Neural progenitor cell (in vitro differentiated cells): Measurements from ENCODE around the gene RPTOR. TPM values are rescaled to one million over a fixed set of nuclear protein-coding genes. Genes with fewer than 3 reads are reported as not detected.
A peak's percentile ranks its signal among the peaks of the same experiment; 100 is the strongest.

Experiments
- DNase-seq: peaks from one replicate; pipeline ENCODE4 v3.0.0-alpha.2; 2016; ENCODE audit warnings: low spot score
- H2AFZ ChIP-seq: fragments of 200-600 bp; sonication (generic); replicated peaks from 2 replicates; pipeline ENCODE4 v1.6.1; 2016; ENCODE audit warnings: antibody characterized with exemption
- H3F3A ChIP-seq: fragments of 200-600 bp; sonication (generic); 2 replicates; pipeline ENCODE4 v1.6.1; 2016; ENCODE audit warnings: antibody characterized with exemption, low read depth
- H3K27ac ChIP-seq: fragments of 200-600 bp; sonication (generic); 2 replicates; pipeline ENCODE4 v1.5.1; 2016; ENCODE audit warnings: mild to moderate bottlenecking
- H3K27me3 ChIP-seq: fragments of 200-600 bp; sonication (generic); 2 replicates; pipeline ENCODE4 v1.6.1; 2016; ENCODE audit warnings: mild to moderate bottlenecking, moderate library complexity
- H3K36me3 ChIP-seq: fragments of 200-600 bp; sonication (generic); 2 replicates; pipeline ENCODE4 v1.5.1; 2016
- H3K4me1 ChIP-seq: fragments of 200-600 bp; sonication (generic); 2 replicates; pipeline ENCODE4 v1.6.1; 2016; ENCODE audit warnings: mixed run types
- H3K4me2 ChIP-seq: fragments of 200-600 bp; sonication (generic); 2 replicates; pipeline ENCODE4 v1.6.1; 2016
- H3K4me3 ChIP-seq: fragments of 200-600 bp; sonication (generic); 2 replicates; pipeline ENCODE4 v1.5.1; 2016
- H3K79me2 ChIP-seq: fragments of 200-600 bp; sonication (generic); 2 replicates; pipeline ENCODE4 v1.6.1; 2016; ENCODE audit warnings: low read depth
- H3K9ac ChIP-seq: fragments of 200-600 bp; sonication (generic); 2 replicates; pipeline ENCODE4 v1.6.1; 2016
- H3K9me3 ChIP-seq: fragments of 200-600 bp; sonication (generic); 2 replicates; pipeline ENCODE4 v1.5.1; 2016; ENCODE audit warnings: low read depth
- H4K20me1 ChIP-seq: fragments of 200-600 bp; sonication (generic); 2 replicates; pipeline ENCODE4 v1.6.1; 2016; ENCODE audit warnings: low read depth
- H3K27ac Mint-ChIP-seq: 3 replicates; pipeline ENCODE4 v1.8.0; 2021; ENCODE audit warnings: mixed read lengths
- H3K27me3 Mint-ChIP-seq: 2 replicates; pipeline ENCODE4 v1.8.0; 2022; ENCODE audit warnings: low read depth, mild to moderate bottlenecking, inconsistent platforms, moderate library complexity, mixed read lengths; ENCODE audit not compliant: insufficient read depth
- H3K36me3 Mint-ChIP-seq: 3 replicates; pipeline ENCODE4 v1.8.0; 2021; ENCODE audit warnings: mixed read lengths
- H3K4me1 Mint-ChIP-seq: 3 replicates; pipeline ENCODE4 v1.8.0; 2021; ENCODE audit warnings: mixed read lengths
- H3K4me3 Mint-ChIP-seq: 3 replicates; pipeline ENCODE4 v1.8.0; 2021; ENCODE audit warnings: mild to moderate bottlenecking, moderate library complexity, mixed read lengths
- H3K9me3 Mint-ChIP-seq: 3 replicates; pipeline ENCODE4 v1.8.0; 2020; ENCODE audit warnings: mixed read lengths
- CTCF ChIP-seq: fragments of 200-600 bp; sonication (generic); IDR thresholded peaks from 2 replicates; pipeline ENCODE4 v1.5.1; 2017; ENCODE audit warnings: antibody characterized with exemption, mild to moderate bottlenecking
- EZH2 ChIP-seq: fragments of 200-600 bp; sonication (generic); IDR thresholded peaks from 2 replicates; pipeline ENCODE4 v1.6.1; 2017; ENCODE audit warnings: antibody characterized with exemption, mild to moderate bottlenecking, moderate library complexity
- EZH2phosphoT487 ChIP-seq: fragments of 200-600 bp; sonication (generic); IDR thresholded peaks from 2 replicates; pipeline ENCODE4 v1.6.1; 2017; ENCODE audit warnings: antibody characterized with exemption
- total RNA-seq: library from RNA; depleted of rRNA; stranded (reverse); fragments of >200 nt; gene quantifications from 2 replicates; pipeline ENCODE4 v1.2.3, GENCODE V29; 2015; ENCODE audit warnings: low replicate concordance

RPTOR gene
- total RNA-seq, 1 donor from 2014 or later = 7.4 TPM

DNA sequence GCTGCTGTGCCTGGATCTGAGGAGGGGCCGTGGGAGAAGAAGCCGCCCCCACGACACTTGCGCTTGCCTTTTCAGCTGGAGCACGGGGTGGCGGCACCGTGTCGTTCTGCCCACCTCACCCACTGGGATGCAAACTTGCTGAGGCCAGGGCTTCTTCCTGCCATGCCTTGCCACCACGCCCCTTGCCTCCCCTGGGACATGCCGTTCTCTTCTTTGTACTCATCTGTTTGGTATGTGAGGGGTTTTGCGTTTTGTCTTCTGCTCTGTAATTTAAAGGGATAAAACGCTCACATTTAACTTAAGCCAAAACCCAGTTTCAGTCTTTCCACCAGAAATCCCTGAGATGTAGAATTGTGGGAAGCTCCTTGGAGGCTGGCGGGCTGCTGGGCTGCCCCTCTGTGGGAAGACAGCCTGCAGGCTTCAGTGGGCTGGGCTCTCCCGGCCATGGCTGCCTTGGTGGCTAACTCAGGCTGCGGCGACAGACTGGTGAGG lies 180.2 kb downstream of the RPTOR start:
- peaks cover 3% of the 10 kb centered on the region for H3K27me3 Mint-ChIP-seq
- H3K9me3 ChIP-seq = no peaks in the 10 kb centered on the region
- no peak overlapping the region for H2AFZ ChIP-seq
- no peak overlapping the region for H3K4me2 ChIP-seq
- H3K36me3 ChIP-seq = no peaks in the 10 kb centered on the region
- peak overlapping the region; percentile 12 for H3K27ac Mint-ChIP-seq
- no peak overlapping the region for H3K27ac ChIP-seq
- no peaks in the 10 kb centered on the region for H4K20me1 ChIP-seq
- no peak overlapping the region for H3K9ac ChIP-seq
- no peak for TF ChIP-seq EZH2
- TF ChIP-seq CTCF = no peak
- TF ChIP-seq EZH2phosphoT487 = no peak
- H3K27me3 ChIP-seq = no peaks in the 10 kb centered on the region
- H3K4me1 ChIP-seq = no peaks in the 10 kb centered on the region
- no peak overlapping the region for H3K4me3 Mint-ChIP-seq
- H3F3A ChIP-seq = no peaks in the 10 kb centered on the region
- peaks cover 10% of the 10 kb centered on the region for H3K36me3 Mint-ChIP-seq
- H3K4me1 Mint-ChIP-seq = peaks cover 26% of the 10 kb centered on the region
- no peaks in the 10 kb centered on the region for H3K9me3 Mint-ChIP-seq
- H3K79me2 ChIP-seq = peaks cover 3% of the 10 kb centered on the region
- DNase-seq = no peak
- no peak overlapping the region for H3K4me3 ChIP-seq

DNA sequence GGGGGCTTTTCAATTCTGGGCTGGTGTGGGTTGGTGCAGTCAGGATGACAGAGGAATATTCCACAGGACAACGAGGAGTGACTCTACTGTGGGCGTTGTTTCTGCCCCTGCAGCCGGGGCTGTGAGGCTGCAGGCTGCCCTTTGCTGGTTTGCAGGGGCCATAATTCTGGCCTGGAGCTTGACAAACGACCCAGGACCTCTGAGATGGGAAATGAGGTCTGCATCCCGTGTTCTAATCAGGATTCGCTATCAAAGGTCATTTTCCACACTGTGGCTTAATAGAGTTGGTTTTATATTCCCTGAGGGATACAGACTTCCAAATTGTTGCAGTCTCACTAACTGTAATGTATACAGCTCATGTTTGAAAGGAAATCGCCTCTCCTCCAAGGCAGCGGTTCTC lies 180.9 kb downstream of the RPTOR start:
- peaks cover 1% of the 10 kb centered on the region for H3K79me2 ChIP-seq
- no peaks in the 10 kb centered on the region for H3K27me3 ChIP-seq
- H3K4me1 ChIP-seq = no peaks in the 10 kb centered on the region
- Mint-ChIP-seq H3K27me3 (peaks cover 3% of the 10 kb centered on the region), H3K4me1 (peaks cover 27% of the 10 kb centered on the region), H3K27ac (peak overlapping the region; percentile 12), H3K36me3 (peaks cover 9% of the 10 kb centered on the region), H3K4me3 (no peak overlapping the region), H3K9me3 (no peaks in the 10 kb centered on the region)
- no peak for DNase-seq
- TF ChIP-seq EZH2 (no peak), CTCF (no peak), EZH2phosphoT487 (no peak)
- H3K27ac ChIP-seq = no peak overlapping the region
- no peak overlapping the region for H3K4me2 ChIP-seq
- no peaks in the 10 kb centered on the region for H4K20me1 ChIP-seq
- no peak overlapping the region for H3K4me3 ChIP-seq
- H3K9ac ChIP-seq = no peak overlapping the region
- H3K36me3 ChIP-seq = no peaks in the 10 kb centered on the region
- no peak overlapping the region for H2AFZ ChIP-seq
- no peaks in the 10 kb centered on the region for H3K9me3 ChIP-seq
- no peaks in the 10 kb centered on the region for H3F3A ChIP-seq

GRCh38 chr17:80726558-80727408 lies 182.1 kb downstream of the RPTOR start:
- H3K36me3 Mint-ChIP-seq = peaks cover 9% of the 10 kb centered on the region
- Histone ChIP-seq H3K9ac (no peak overlapping the region), H3K27ac (no peak overlapping the region), H3K36me3 (no peaks in the 10 kb centered on the region), H3F3A (no peaks in the 10 kb centered on the region), H3K79me2 (no peaks in the 10 kb centered on the region), H2AFZ (no peak overlapping the region), H3K27me3 (no peaks in the 10 kb centered on the region), H3K4me2 (no peak overlapping the region), H4K20me1 (no peaks in the 10 kb centered on the region), H3K9me3 (no peaks in the 10 kb centered on the region), H3K4me3 (no peak overlapping the region), H3K4me1 (peaks cover 9% of the 10 kb centered on the region)
- H3K27me3 Mint-ChIP-seq = peaks cover 3% of the 10 kb centered on the region
- DNase-seq = no peak
- H3K4me1 Mint-ChIP-seq = peaks cover 35% of the 10 kb centered on the region
- H3K27ac Mint-ChIP-seq = peak overlapping the region; percentile 71
- TF ChIP-seq EZH2phosphoT487 (no peak), EZH2 (no peak), CTCF (no peak)
- H3K4me3 Mint-ChIP-seq = no peak overlapping the region
- H3K9me3 Mint-ChIP-seq = no peaks in the 10 kb centered on the region
